Inflammatory macrophage treated with lipopolysaccharide for 4 hours (primary cell): ENCODE data around the gene ABLIM1.

Experiments
- DNase-seq: peaks from one replicate; pipeline ENCODE4 v3.0.0-alpha.2; 2020

The ABLIM1 gene

DNA sequence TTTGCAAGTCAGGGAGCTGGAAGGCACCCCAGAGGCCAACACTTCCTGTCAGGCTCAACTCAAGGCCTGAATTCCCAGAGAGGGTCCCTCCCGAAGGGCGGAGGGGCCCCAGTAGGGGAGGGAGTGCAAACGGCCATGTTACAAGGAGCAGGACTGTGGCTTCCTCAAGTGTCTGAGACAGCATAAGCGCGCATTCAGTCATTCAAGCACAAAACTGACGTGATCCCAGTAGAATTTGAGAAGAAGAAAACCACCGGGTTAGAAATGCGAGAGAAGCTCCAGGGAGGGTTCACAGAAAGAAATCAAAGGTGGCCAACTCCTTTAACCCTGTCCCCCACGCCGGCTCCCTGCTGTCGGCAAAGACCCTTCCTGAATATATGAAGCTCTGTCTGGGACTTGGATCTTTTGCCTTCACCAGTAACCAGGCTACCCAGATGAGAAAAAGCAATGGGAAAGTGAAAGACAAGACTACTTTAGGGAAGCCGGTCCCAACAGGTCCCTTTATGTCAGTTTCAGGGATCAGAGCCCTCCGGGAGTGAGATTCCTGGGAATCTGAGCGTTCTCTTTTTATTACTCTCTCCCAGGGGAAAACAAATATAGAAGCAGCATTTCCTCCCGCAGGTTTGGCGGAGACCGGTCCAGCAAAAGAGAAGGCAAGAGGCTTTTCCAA lies 255.1 kb downstream of the ABLIM1 start:
- no peak for DNase-seq

DNA sequence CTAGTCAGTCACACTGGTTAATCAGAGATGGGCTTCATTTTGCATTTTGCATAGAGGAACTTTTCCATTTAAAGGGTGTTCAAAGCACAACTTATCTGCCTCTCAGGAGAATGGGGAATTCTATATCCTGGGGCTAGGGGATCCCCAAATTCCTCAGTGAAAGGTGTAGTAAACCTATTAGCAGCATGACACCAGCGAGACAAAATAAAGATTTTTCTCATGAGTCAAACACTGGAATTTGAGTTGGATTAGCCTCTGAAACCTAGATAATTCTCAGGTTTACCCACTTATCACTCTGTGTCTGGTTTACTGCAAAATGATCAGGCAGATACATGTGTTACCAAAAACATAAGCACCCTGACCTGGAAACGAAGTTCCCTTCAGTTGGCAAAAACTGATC lies 255.8 kb downstream of the ABLIM1 start:
- no peak for DNase-seq

DNA sequence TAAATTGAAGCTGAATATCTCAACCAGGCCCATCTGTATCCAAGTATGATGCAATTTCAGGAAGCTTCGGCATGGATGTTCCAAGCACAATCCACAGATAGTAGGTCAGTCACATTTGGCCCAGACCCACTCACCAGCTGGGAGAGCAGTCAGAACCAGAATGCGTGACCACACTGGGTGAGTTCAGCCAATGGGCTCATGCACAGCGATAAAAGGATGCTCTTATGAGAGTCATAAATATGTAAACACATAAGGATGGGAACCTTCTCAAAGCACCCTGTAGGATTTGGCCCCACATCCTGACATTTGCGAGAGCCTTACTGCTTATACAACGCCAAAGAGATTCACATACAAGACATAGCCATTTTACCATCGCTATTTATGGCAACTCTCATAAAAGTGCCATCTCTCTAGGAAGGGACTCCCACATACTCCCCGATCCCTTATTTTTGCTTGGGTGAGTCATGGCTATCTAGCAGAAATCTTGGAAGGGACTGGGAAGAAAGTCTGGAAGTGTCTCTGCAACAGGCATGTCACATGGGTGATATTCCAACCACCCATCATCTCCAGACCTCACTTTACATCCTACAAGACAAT lies 256.8 kb downstream of the ABLIM1 start:
- DNase-seq = no peak

DNA sequence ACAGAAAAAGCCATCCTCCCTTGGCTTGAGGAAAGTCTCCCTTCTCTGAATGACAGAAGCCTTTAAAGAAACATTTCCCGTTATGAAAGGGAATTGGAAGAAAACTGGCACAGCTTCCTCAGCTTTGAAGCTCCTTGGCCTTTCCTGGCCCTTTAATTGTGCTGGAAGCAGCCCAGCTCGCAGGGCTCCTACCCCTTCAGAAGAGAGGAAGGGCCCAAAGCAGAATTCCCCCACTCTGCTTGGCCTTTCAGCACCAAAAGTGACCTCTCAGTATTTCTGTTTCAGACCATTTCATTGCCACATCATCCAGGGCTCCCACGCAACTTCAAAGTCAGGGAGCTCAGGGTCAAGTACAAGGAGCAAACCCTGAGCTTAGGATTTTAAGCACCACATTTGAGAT lies 258.0 kb downstream of the ABLIM1 start:
- no peak for DNase-seq

DNA sequence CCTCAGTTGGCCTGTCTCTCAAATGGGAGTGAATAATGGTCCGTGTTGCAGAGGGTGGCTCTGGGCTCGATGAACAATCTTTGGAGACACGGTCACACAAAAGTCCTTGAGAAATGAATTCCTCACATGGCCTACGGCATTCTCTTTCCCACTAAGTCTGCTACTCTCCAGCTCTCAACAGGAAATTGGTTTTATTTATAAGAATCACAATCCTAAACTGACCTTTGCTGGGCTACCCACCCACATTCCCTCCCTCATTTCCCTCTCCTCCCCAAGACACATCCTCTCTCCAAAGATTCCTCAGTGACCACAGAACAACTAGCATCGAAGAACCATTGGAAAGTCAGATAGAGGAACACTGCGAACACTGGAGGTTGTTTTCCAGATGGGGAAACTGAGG lies 258.5 kb downstream of the ABLIM1 start:
- no peak for DNase-seq

DNA sequence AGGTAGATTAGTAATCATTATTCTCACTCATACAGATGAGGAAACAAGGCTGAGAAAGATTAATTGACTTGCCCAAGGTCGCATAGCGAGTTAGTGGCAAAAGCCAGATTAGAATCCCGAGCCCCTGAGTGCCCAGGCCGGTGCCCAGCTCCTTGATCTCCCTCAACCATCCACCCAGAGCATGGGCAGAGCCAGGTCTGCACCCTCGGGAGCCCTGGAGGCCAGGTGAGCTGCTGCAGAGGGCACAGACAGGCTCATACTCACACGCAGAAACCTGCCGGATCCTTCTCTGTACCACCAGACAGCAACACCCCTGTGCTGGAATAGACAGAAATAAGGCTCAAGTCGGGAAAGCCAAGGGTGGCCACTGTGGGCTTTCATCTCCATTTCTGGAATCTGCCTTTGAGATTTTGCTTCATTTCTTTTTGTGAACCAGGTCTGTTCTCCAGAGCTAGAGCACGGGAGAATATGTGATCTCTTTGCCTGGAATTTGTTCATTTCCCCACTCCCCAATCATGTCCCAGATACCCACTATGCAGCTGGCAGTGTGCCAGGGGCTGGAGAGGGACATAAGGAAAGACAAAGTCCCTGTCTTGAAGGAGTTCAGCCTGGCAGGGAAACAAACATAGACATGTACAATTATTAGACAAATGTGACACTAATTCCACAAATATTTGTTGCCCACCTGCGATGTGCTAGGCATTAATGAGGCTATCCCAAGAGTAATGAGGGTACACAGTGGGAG lies 259.3 kb downstream of the ABLIM1 start:
- DNase-seq = no peak

DNA sequence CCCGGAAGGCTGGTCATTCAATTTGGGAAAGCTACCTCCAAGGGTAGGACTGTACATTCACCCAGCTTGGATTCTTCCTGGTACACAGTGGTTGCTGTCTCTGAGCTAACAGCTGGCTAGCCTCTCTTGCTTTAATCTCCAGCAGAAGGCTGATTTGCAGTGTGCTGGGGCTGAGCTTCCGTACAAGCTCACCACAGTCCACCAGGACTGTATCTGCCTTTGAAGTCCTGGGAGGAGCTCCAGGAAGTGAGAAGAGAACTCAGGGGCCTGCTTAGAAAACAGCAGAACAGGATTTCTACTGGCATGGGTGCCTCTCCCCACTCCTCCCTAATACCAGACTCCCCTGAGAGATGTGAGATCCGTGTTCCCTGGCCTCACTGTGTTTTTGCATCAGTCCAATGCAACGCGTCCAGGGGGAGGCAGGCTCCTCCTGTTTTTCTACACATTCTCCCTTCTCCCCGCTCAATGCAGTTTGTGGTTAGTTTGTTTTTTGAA lies 260.4 kb downstream of the ABLIM1 start:
- no peak for DNase-seq

DNA sequence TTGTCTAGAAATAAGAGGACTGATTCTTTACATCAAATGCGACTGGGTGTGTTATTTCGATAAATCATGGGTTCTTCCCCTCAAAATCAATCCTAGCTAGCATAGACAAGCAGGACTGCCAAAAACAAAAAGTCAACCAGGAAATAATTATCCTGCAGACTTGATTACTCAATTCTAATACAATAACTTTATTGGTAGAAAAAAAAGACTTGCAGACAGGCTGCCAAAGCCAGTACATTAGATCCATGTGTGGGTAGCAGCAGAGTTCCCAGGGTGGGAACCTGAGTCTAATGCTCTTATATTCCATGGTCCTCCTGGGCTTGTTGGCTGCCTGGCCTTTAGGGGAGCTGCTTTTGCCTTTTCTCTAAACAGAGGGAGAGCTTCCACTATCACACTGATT lies 261.6 kb downstream of the ABLIM1 start:
- DNase-seq = no peak

DNA sequence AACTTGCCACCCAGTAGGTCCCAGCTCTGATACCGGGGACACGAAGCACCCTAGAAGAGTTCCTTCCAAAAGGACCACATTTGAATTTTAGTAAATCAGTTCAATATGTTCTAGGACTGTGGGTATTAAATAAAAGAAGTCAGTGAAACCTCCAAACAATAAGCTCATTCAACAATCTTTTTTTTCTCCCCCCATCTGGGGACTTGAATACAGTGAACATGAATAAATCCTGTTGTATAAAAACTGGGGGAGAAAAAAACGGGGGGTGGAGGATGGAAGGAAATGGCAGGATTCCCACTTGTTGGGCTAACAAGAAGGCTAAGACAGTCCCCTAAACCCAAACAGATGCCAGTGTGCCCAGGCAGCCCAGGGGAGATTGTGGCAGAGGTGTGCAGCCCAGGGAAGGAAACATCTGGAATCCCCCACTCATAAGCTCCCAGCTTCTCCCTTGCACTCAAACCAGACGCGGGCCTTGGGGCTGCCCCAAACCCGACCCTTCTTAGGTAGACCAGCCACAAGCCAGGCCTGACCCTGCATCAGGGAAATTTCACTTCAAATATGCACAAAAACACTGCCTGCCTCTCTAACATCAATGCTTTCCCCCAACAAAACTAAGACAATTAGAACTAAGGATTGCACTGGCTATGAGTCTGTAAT lies 262.6 kb downstream of the ABLIM1 start:
- DNase-seq = no peak

DNA sequence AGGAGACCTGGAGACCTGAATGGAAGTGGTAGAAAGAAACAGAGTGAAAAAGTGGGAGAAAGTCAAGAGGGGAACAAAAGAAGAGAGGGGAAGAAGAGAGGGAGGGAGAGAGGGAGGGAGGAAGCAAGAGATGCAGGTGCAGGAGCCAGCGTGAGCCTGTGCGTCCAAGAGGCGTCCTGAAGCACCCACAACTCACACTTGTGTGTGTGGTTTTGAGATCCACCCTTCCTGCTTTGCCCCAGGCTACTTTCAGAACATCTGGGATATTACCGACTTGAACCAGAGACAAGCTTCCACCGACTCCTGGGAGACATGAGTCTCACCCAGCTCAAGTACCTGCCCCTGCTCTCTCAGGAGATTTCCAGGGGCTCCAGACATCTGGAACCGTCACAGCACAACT lies 263.5 kb downstream of the ABLIM1 start:
- DNase-seq = no peak

DNA sequence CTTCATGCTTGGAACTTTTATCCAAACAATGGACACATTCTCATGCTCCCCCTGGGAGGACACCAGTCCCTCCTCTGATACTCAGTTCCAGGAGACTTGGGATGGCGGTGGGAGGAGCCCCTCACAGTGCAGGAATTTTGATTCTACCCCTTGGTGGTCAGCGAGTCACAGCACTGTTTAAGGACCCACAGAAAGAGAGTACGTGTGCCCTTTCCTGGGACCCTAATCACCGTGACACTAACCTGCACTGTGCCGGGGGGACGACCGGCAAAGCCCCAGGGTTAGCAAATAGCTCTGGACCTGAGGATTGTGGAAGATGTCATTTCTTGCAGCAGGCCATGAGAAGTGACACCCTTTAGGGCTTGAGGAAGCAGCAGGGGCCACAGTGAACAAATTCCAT lies 264.2 kb downstream of the ABLIM1 start:
- DNase-seq = no peak

DNA sequence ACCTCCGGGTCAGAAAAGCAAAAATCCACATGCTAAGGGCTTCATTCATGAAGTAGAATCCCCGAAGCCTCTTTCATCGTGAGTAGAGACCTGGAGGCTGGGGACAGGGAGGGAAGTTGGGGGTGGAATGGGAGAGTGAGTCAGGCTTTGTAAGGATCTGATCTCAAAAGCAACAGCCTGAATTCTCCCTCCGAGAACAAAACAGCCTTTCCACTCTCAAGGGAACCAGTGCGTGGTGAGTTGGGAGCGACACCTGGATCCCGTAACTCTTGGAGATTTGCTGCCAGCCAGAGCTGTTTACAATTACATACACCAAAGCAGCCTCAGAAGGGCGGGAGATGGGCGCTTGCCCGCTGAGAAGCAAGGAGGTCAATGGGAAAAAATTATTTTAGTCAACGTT lies 264.6 kb downstream of the ABLIM1 start:
- DNase-seq = no peak

DNA sequence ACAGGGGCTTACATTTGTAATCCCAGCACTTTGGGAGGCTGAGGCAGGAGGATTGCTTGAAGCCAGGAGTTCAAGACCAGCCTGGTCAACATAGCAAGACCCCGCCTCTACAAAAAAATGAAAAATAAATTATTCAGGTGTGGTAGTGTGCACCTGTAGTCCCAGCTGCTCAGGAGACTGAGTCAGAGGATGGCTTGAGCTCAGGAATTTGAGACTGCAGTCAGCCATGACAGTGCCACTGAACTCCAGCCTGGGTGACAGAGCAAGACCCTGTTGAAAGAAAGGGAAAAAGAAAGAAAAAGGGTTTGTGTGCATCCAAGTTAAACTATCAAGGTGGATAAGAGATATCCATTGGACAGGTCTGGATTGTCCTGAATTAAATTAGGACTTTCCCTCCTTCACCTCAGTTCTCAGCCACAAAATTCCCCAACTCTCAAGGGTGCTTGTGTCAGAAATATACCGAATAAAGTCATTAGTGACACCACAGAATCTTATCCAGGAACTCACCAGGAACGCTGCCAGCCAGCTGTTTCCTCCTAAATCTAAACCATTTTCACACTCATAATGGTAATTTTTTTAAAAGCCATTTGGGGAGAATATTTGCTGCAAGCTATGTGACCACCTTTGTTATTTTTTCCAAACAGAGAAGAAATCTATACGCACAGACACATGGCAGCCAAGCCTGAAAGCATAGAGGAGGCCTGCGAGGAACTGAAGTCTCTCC lies 265.8 kb downstream of the ABLIM1 start:
- no peak for DNase-seq

DNA sequence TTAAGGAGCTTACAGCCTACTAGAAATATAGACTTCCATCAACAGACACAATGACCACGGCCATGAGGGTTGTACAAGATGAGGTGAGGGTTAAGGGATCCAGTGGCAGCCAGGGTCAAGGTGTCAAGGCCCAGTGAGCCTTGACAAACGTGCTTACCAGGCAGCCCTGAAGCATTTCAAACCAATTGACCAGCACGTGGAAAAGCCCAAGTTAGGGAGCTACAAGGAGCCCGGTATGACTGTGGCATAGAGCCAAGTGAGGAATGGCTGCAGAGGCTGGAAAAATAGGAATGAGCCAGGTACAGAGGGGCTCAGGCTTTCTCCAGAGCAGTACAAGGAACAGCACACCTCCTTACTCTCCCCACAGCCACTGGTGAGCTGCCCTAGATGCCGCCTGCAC lies 266.5 kb downstream of the ABLIM1 start:
- DNase-seq = no peak

DNA sequence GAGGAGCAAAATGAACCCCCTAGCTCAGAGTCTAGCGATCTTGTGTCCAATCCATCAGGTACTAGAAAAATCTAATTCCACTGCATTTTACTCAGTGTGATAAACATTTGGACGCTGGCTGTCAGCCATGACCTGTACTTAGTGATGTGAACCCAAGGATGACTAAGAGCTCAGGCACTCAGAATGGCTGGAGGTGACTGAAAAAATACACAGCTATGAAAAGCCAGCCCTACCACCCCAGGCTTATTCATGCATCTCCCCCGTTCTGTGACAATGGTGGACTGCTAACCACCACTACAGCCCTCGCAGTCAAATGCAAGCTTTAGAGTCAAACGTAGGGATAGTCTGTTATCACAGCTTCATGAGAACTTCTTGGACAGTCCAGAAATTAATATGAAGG lies 268.6 kb downstream of the ABLIM1 start:
- DNase-seq = no peak

DNA sequence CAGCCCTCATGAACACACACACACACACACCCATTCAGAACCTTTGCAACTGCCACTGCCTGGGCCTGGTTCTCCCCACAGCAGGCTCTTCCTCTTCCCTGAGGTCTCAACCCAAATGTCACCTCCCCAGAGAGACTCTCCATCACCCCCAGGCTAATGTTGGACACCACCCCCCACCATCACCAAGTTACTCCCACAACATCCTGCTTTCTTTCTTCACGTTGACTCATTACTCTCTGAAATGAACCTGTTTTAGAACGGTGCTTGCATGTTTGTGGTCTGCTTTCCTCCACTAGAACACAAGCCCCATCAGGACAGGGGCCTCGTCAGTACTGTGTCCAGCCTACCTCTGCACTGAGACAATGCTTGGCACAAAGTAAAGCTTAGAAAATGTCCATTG lies 269.8 kb downstream of the ABLIM1 start:
- DNase-seq = no peak

DNA sequence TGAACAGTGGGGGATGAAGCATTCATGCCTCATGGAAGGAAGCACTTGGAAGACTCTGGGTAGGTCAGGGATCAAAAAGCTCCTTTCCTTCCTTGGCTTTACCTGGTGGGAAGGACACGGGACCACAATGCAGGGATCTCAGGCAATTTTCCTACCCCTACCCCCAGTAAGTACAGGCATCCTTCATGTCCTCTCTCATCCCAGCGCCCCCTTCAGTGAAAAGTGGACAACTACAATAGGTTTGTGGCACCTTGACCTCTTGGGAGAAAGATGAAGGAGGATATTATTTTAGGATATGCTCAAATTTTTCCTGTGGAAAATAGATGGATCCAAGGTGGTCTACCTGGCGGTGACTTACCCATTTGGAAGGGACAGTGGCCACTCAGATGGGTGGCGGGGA lies 270.3 kb downstream of the ABLIM1 start:
- DNase-seq = no peak

DNA sequence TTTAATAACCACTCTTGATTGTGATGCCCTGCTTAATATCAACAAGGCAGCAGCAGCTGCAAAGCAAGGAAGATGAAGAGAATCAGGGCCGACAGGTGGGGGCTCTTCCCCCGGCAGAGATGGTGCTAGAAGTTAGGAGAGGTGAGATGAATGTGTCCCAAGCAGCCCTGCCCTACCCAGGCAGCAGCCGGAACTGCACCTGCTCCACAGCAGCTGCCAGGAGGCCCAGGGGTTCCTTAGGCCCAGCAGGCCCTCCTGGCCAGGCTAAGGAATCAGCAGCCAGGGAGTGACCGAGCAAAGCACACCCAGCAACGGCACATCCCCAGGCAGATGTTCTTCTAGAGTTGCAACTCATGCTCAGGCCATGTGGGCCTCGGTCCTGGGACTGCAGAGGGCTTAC lies 271.6 kb downstream of the ABLIM1 start:
- DNase-seq = no peak

DNA sequence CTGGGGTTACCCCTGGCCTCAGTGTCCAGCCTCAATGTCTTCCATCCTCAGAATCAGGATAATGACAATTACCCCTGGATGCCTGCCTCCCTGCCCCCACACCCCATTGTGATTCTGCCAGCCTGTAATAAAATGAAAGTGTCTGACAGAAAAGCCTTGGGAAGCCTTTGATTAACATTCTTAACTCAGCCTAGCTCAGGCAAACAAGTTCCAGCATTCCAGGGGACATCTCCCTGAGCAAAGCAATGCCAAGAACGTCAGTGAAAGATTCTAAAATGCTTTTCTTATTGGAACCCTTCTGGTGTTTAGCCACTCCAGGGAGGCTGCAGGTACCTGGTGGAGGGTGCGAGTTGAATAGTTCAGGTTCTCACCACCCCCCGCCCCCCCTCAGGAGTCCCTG lies 272.5 kb downstream of the ABLIM1 start:
- DNase-seq = no peak

DNA sequence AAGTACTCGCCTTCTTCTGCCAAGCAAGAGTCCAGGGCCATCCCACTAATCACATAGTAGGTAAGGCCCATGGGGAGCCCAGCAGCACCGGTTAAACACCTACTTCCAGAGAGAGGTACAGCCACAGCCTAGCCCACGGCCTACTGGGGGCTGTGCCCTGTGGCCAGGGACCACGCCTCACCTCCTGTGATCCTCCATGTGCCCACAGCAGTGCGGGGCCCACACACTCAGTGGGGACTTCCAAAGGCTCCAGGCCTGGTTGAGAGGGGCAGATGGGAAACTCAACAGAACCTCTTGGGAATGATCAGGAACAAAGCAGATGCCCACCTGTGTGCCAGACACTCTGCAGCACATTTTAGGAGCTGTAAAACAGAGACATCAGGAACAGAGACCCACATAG lies 273.5 kb downstream of the ABLIM1 start:
- no peak for DNase-seq

DNA sequence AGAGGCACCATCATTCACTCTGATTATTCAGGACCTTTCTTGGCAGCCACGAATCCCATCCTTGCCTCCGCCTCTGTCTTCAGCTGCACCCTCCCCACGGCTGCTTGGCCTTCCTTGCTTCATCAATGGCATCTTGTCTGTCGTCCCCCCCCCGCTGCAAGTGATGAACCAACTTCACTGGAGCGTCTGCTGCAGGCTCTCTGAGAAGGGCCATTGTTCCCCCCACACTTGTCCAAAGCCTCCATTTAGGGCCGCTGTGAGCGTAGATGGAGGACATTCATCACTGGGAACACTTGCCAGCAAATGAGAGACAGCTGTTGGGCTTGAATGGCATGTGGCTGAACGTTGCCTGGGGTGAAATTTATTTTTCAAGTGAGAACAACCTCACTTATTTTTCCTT lies 273.9 kb downstream of the ABLIM1 start:
- DNase-seq = no peak
